ENCODE data around the gene SCD5.

DNA sequence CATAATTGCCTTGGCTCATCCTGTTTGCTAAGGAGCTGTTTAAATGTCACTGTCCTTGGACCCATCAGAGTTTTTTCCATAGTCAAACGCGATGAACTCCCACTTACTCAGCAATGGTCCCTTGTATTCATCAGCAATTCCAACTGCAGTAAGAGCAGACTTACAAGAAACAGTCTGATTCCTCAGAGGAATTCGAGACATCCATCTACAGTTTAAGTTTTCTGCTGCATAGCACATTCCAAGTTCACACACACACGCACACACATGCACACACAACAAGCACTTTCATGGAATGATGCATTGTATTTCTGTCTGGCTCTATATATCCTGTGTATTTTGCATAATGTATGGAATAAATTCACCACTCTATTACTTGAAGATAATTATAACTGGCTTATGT lies 204.1 kb downstream of the SCD5 start:
- TF ChIP-seq, protein P1, sequence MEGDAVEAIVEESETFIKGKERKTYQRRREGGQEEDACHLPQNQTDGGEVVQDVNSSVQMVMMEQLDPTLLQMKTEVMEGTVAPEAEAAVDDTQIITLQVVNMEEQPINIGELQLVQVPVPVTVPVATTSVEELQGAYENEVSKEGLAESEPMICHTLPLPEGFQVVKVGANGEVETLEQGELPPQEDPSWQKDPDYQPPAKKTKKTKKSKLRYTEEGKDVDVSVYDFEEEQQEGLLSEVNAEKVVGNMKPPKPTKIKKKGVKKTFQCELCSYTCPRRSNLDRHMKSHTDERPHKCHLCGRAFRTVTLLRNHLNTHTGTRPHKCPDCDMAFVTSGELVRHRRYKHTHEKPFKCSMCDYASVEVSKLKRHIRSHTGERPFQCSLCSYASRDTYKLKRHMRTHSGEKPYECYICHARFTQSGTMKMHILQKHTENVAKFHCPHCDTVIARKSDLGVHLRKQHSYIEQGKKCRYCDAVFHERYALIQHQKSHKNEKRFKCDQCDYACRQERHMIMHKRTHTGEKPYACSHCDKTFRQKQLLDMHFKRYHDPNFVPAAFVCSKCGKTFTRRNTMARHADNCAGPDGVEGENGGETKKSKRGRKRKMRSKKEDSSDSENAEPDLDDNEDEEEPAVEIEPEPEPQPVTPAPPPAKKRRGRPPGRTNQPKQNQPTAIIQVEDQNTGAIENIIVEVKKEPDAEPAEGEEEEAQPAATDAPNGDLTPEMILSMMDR (IDR thresholded peaks at IDR 0.05) = no peak
- no peak for TF ChIP-seq EZH2 (IDR thresholded peaks at IDR 0.05; ENCODE audit: borderline replicate concordance, insufficient read depth, low read depth, low read length, poor library complexity, severe bottlenecking)

Measured in B cell (primary cell).